NCI-H82 treated with DMSO at 0.1 percent for 48 hours (cell line): Measurements from ENCODE around the gene TSGA10IP.
"Not testable (repeated sequence)": the region's sequence is repeated elsewhere in the genome, so short reads cannot be mapped to it uniquely, and the experiment has no call there.

Source experiments
- DNase-seq: peaks from one replicate; lab custom pipeline; 2025; ENCODE audit not compliant: unreplicated experiment; lab: John Stamatoyannopoulos, UW

Gene TSGA10IP

DNA sequence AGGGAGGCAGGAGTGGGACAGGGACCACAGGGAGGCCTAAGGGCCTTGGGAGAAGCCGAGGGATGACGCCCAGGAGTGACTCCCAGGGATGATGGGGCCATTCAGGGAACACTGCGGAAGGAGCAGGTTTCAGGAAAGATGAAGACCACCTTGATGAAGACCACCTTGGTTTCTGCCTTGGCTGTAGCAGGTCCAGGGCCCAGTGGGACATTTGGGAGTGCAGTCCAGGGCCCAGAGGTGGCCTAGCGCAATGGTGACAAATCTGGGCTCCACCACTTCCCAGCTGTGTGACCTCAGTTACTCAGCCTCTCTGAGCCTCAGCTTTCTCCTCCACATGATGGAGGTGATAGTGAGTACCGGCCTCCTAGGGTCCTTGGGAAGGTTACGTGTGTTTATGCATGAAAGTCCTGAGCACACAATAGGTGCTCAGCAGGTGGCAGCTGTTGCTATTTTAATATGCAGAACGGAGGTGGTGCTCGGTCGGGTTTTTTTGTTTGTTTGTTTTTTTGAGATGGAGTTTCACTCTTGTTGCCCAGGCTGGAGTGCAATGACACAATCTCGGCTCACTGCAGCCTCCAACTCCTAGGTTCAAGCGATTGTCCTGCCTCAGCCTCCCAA, 770 bp downstream of the TSGA10IP start:
- DNase-seq: no peak

DNA sequence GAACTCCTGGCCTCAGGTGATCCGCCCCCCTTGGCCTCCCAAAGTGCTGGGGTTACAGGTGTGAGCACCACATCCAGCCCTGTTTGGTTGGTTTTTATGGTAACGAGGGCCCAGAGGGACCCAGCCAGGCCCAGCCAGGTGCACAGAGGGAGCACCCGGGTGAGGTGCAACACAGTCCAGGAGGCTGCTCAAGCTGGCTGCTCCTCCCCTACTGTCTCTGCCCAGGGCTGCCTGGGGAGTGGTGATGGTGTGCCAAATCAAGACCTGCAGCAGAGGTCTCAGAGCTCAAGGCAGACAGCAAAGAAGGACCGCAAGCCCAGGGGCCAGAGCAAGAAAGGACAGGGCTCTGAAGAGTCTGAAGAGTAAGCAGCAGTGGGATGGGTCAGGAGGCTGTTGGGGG, 1.4 kb downstream of the TSGA10IP start:
- no peak for DNase-seq

DNA sequence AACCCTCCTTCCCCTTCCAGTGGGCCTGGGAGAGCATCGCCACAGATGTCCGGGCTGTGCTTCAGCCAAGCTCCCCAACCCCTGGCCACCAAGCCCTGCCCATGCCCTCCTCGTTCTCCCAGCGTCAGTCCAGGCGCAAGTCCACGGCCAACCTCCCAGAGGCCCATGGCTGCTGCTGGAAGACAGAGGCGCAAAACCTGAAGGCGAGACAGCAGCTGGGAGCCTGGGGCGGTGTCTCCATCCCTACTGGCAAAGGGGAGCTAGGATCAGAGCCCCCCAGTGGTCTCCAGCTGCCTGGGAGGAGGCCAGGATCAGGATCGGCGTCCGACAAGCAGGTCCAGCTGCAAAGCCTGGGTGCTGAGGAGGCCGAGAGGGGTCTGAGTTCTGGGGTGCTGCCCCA, 1.9 kb downstream of the TSGA10IP start:
- DNase-seq: no peak

DNA sequence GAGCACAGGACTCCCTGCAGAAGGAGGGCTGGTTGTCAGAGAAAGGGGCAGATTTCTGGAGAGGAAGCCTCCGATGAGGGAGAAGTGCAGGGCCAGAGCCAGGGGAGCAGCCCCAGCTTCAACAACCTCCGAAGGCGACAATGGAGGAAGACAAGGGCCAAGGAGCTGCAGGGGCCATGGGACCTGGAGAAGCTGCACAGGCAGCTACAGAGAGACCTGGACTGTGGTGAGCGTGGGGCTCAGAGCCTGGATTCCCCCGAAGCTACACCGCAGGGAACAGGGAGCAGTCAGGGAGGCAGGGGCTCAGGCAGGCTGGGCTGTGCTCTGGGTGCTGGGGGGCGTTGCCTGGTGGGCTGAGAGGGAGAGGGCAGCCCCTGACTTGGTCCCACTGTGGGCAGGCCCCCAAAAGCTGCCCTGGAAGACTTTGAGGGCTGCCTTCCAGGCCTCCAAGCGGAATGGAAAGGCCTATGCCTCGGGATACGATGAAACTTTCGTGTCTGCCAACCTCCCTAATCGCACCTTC, 2.4 kb downstream of the TSGA10IP start:
- DNase-seq: no peak

DNA sequence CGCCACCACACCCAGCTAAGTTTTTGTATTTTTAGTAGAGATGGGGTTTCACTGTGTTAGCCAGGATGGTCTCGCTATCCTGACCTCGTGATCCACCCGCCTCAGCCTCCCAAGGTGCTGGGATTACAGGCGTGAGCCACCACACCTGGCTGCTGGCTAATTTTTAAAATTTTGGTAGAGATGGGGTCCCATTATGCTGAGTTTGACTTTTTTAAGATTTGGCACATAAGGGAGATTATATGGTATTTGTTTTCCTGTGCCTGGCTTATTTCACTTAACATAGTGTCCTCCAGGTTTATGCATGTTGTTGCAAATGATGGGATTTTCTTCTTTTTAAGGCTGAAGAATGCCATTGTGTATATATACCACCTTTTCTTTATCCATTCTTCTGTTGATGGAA, 5.4 kb downstream of the TSGA10IP start:
- DNase-seq: not testable (repeated sequence)

DNA sequence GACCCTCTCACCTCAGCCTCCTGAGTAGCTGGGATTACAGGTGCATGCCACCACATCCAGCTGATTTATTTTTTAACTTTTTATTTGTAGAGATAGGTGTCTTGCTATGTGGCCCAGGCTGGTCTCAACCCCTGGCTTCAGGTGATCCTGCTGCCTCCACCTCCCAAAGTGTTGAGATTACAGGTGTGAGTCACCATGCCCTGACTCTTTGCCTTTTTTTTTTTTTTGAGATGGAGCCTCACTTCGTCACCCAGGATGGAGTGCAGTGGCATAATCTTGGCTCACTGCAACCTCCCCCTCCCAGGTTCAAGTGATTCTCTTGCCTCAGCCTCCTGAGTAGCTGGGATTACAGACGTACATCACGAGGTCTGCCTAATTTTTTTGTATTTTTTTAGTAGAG, 6.4 kb downstream of the TSGA10IP start:
- not testable (repeated sequence) for DNase-seq

DNA sequence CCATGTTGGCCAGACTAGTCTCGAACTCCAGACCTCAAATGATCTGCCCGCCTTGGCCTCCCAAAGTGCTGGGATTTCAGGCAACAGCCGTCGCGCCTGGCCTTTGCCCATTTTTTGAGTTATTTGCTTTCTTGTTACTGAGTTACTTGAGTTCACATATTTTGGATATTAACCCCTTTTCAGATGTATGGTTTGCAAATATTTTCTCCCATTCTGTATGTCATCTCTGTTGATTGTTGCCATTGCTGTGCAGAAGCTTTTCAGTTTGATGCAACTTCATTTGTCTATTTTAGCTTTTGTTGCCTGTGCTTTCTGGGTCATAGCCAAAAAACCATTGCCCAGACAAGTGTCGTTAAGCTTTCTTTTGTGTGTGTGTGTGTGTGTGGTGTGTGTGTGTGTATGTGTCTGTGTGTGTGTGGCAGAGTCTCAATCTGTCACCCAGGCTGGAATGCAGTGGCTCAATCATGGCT, 6.8 kb downstream of the TSGA10IP start:
- no peak for DNase-seq

DNA sequence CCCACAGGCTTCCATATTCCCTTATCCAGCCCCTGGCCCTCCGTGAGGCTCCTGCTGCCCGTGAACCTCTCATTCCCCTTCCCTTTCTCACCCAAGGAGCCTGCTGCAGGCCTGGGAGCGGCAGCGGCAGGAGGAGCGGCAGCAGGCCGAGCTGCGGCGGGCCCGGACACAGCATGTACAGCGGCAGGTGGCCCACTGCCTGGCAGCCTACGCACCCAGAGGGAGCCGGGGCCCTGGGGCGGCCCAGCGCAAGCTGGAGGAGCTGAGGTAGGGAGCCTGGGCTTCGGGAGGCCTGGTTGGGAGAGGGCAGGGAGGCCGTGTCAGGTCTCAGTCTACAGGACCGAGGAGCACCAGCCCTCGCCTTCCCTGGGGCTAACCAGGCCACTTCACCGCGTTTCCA, 8.2 kb downstream of the TSGA10IP start:
- DNase-seq: no peak

DNA sequence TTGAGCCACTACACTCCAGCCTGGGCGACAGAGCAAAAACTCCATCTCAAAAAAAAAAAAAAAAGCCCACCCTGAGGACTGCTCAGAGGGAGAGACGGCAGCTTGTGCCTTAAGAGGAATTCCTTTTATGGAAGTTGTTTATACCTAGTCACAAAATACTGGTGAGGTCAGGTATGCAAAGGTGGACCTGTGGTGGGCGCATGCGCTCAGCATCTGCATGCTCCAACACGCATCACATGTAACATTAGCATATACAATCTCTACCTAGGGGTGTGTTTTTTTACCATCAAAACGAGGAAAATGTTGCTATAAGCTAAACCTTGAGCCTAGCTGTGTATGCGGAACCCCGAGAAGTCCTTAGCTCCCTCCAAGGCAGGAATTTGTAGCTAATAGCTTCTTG, 9.5 kb downstream of the TSGA10IP start:
- no peak for DNase-seq

DNA sequence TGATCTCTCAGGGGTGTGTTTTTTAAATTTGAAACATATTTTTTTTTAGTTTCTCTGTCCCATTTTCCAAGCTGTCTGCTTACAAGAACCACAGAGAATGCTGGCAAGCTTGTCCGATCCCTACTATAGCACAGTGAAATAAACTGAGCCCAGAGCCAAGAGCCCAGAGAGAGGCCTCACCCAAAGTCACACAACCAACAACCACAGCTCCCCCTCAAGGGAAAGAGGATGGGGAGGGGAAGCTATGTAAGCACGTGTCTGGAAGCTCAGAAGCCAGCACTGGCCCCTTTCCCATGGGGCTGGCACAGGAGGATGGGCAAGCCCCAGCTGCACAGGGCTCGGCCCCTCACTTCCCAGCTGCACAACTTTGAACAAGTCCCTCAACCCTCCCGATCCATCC, 13.0 kb downstream of the TSGA10IP start:
- DNase-seq: no peak

DNA sequence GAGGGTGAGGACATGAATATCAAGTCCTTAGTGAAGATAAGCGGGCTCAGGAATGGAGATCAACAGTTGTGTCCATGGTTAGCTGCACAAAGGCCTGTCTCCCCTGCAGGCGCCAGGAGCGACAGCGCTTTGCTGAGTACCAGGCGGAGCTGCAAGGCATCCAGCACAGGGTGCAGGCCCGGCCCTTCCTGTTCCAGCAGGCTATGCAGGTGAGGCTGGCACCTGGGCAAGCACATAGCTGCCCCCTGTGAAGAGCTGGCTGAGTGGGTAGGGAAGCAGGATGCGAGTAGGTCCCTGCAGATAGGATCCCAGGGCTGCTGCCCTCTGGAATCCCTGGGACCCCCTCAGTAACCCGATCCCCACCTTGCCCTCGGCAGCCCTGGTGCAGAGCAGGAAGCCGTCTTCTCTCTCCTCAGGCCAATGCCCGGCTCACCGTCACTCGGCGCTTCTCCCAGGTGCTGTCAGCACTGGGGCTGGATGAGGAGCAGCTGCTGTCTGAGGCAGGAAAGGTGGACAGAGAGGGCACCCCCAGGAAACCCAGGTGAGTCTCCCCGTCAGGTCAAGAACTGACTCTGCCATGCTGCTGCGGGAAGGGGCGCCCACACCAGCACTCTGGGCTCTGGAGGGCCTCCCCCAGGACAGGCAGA, 13.6 kb downstream of the TSGA10IP start:
- no peak for DNase-seq

DNA sequence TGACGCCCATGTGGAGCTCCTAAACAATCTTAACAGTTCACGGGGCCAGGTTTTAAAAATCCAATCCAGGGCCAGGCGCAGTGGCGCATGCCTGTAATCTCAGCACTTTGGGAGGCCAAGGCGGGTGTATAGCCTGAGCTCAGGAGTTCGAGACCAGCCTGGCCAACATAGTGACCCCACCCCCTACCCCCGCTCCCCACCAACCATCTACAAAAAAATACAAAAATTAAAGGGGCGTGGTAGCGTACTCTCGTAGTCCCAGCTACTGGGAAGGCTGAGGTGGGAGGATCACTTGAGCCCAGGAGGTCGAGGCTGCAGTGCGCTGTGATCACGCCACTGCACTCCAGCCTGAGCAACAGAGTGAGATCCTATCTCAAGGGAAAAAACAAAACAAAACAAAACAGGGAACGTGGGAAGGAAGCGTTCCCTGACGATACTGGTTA, 15.6 kb downstream of the TSGA10IP start:
- DNase-seq: no peak

DNA sequence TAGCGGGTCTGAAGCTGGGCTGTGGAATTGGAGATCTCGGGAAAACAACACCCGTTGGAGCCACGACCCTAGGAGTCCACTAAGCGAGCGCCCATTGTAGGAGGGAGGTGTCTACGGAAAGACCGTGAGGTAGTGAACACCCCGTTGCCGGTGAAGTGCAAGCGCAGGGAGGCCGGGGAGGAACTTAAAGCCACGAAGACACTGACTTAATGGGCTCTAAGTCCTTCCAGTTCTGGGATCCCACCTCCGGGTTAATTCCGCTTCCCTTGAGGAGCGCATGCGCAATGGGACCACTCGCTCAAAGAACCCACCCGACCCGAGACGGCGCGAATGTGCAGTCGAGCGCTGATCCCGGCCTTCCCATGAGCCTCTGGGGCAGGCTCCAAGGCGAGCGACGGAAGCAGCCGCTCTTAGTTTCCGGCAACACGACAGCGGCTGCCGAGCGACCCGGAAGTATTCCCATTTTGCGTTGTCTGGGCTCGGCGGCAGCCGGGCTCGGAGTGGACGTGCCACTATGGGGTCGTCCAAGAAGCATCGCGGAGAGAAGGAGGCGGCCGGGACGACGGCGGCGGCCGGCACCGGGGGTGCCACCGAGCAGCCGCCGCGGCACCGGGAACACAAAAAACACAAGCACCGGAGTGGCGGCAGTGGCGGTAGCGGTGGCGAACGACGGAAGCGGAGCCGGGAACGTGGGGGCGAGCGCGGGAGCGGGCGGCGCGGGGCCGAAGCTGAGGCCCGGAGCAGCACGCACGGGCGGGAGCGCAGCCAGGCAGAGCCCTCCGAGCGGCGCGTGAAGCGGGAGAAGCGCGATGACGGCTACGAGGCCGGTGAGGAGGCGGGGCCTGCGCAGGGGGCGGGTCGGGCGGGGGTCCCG, 16.2 kb downstream of the TSGA10IP start, which contains the start of gene SART1:
Gene SART1 (plus strand): TSS at position 468 of the 874 bp plus-strand sequence. CDS start 47 bp downstream, at position 515.
- peak; percentile 91 for DNase-seq

DNA sequence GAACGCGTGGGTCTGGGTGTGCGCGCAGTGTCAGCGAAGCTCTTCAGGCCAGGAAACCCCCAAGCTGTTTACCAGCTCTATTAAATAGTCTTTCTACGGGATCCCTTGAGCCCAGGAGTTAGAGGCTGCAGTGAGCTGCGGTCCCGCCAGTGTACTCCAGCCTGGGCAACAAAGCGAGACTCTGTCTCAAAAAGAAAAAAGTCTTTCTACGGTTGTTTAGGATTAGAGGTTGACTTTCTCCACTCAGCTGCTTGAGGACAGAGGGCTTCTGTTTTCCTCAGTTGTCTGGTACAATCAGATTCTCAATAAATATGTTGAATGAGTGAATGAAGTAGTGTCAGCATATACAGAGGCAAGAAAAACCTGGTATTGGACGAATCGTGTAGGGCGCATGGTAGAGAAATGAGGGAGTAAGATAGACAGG, 16.9 kb downstream of the TSGA10IP start:
- DNase-seq: no peak

DNA sequence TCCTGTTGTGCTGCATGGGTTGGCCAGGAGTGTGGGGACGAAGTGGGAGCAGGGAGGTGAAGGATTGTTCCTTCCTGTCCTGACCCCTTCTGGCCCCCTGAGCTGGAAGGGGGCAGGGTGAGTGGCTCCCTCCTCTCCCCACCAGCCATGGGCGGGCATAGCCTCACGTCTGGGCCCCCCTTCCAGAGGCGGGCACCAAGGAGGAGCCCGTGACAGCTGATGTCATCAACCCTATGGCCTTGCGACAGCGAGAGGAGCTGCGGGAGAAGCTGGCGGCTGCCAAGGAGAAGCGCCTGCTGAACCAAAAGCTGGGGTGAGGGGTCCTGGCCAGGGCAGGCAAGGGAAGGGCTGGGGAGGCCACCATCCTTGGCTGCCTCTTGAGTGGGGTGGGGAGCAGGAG, 19.6 kb downstream of the TSGA10IP start:
- no peak for DNase-seq

DNA sequence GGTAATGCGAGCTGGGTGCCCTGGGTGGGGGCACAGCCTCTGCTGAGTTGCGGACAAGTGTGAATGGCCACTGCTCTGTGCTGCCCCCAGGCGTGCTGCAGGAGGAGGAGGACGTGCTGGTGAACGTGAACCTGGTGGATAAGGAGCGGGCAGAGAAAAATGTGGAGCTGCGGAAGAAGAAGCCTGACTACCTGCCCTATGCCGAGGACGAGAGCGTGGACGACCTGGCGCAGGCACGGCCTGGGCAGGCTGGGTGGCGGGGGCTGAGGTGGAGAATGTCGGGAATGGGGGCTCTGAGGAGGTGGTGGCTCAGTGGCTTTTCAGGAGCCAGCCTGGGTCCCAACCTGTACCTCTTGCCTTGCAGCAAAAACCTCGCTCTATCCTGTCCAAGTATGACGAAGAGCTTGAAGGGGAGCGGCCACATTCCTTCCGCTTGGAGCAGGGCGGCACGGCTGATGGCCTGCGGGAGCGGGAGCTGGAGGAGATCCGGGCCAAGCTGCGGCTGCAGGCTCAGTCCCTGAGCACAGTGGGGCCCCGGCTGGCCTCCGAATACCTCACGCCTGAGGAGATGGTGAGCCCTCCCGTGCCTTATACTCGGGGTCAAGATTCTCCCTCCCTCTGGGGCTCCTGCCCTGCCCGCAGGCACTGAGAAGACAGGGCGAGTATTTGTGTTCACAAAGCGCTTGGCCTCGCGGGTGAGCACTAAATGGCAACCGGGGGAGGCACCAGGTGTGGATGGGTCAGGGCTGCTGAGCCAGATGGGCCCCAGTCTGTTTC, 20.9 kb downstream of the TSGA10IP start:
- no peak for DNase-seq

DNA sequence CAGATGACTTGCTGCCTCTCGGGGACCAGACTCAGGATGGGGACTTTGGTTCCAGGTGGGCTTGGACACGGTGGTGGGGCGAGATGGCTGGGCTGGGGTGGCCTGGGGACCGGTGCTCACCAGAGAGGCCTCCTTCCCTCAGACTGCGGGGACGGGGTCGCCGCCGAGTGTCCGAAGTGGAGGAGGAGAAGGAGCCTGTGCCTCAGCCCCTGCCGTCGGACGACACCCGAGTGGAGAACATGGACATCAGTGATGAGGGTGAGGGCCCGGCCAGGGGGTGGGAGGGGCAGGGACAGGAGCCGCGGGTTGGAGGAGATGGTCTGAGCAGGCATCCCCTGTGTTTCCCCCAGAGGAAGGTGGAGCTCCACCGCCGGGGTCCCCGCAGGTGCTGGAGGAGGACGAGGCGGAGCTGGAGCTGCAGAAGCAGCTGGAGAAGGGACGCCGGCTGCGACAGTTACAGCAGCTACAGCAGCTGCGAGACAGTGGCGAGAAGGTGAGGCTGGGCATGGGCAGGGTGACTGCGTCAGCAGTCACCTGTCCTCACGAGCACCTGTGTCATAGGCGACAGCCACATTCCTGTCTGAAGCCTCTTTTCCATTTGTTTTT, 22.2 kb downstream of the TSGA10IP start:
- no peak for DNase-seq

DNA sequence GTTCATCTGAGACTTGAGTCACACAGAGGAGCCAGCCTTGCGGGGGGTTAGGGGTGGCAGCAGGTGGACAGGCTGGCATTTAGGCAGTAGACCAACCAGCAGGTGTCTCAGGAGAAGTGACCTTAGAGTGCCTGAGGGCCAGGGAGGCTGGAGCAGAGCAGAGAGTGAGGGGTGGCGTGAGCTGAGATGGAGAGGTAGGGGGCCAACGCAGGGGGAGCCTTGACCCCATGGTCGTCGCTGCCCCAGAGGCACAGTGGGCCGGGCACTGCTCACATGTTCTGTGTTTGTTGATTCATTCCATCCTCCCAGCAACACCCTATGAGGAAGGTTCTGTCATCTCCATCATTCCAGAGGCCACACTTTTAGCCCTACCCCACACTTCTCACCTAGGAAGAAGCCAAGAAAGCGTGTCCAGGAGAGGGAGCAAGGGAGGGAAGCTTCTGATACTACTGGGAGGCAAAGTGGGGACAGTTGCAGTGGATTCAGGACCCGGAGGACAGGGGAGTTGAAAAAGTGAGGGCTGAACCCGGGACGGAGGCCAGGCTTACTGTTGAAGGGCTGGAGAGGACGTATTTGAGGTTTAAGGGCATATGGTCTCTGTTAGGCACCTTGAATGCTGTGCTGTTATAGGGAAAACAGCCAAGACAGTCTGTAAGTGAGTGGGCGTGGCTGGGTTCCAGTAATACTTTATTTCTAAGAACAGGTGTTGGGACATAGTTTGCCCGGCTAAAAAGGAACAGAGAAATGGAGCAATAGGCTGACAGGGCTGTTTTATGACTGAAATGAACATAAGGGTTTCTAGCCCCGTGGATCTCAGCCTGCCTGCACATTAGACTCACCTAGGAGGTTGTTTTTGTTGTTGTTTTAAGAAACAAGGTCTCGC, 23.6 kb downstream of the TSGA10IP start:
- DNase-seq: no peak

DNA sequence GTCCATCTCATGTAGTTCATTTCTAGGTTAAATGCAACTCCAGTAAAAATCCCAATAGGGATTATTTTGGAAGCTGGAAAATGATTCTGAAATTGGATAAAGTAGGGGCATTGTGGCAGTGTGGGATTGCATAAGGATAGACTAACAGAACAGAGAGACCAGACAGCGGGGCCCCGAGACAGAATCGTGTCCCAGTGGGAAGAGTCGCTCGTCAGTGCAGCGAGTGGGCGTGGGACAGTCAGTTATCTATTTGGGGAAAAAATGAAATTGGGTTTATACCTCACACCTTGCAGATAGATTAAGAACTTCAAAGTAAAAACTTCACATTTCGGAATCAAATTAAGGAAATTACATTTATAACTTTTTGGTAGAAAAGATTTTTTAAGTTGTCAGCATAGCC, 26.8 kb downstream of the TSGA10IP start:
- no peak for DNase-seq
